Neural progenitor cell (in vitro differentiated cells): Measurements from ENCODE around the gene NPC1. TPM values are rescaled to one million over a fixed set of nuclear protein-coding genes. Genes with fewer than 3 reads are reported as not detected.
"Not testable (repeated sequence)": the region's sequence is repeated elsewhere in the genome, so short reads cannot be mapped to it uniquely, and the experiment has no call there.

ENCODE experiments used
- DNase-seq: peaks from one replicate; pipeline ENCODE4 v3.0.0-alpha.2; 2016; ENCODE audit warnings: low spot score
- H2AFZ ChIP-seq: fragments of 200-600 bp; sonication (generic); replicated peaks from 2 replicates; pipeline ENCODE4 v1.6.1; 2016; ENCODE audit warnings: antibody characterized with exemption
- H3F3A ChIP-seq: fragments of 200-600 bp; sonication (generic); 2 replicates; pipeline ENCODE4 v1.6.1; 2016; ENCODE audit warnings: antibody characterized with exemption, low read depth
- H3K27ac ChIP-seq: fragments of 200-600 bp; sonication (generic); 2 replicates; pipeline ENCODE4 v1.5.1; 2016; ENCODE audit warnings: mild to moderate bottlenecking
- H3K27me3 ChIP-seq: fragments of 200-600 bp; sonication (generic); 2 replicates; pipeline ENCODE4 v1.6.1; 2016; ENCODE audit warnings: mild to moderate bottlenecking, moderate library complexity
- H3K36me3 ChIP-seq: fragments of 200-600 bp; sonication (generic); 2 replicates; pipeline ENCODE4 v1.5.1; 2016
- H3K4me1 ChIP-seq: fragments of 200-600 bp; sonication (generic); 2 replicates; pipeline ENCODE4 v1.6.1; 2016; ENCODE audit warnings: mixed run types
- H3K4me2 ChIP-seq: fragments of 200-600 bp; sonication (generic); 2 replicates; pipeline ENCODE4 v1.6.1; 2016
- H3K4me3 ChIP-seq: fragments of 200-600 bp; sonication (generic); 2 replicates; pipeline ENCODE4 v1.5.1; 2016
- H3K79me2 ChIP-seq: fragments of 200-600 bp; sonication (generic); 2 replicates; pipeline ENCODE4 v1.6.1; 2016; ENCODE audit warnings: low read depth
- H3K9ac ChIP-seq: fragments of 200-600 bp; sonication (generic); 2 replicates; pipeline ENCODE4 v1.6.1; 2016
- H3K9me3 ChIP-seq: fragments of 200-600 bp; sonication (generic); 2 replicates; pipeline ENCODE4 v1.5.1; 2016; ENCODE audit warnings: low read depth
- H4K20me1 ChIP-seq: fragments of 200-600 bp; sonication (generic); 2 replicates; pipeline ENCODE4 v1.6.1; 2016; ENCODE audit warnings: low read depth
- H3K27ac Mint-ChIP-seq: 3 replicates; pipeline ENCODE4 v1.8.0; 2021; ENCODE audit warnings: mixed read lengths
- H3K27me3 Mint-ChIP-seq: 2 replicates; pipeline ENCODE4 v1.8.0; 2022; ENCODE audit warnings: low read depth, mild to moderate bottlenecking, inconsistent platforms, moderate library complexity, mixed read lengths; ENCODE audit not compliant: insufficient read depth
- H3K36me3 Mint-ChIP-seq: 3 replicates; pipeline ENCODE4 v1.8.0; 2021; ENCODE audit warnings: mixed read lengths
- H3K4me1 Mint-ChIP-seq: 3 replicates; pipeline ENCODE4 v1.8.0; 2021; ENCODE audit warnings: mixed read lengths
- H3K4me3 Mint-ChIP-seq: 3 replicates; pipeline ENCODE4 v1.8.0; 2021; ENCODE audit warnings: mild to moderate bottlenecking, moderate library complexity, mixed read lengths
- H3K9me3 Mint-ChIP-seq: 3 replicates; pipeline ENCODE4 v1.8.0; 2020; ENCODE audit warnings: mixed read lengths
- EZH2 ChIP-seq: fragments of 200-600 bp; sonication (generic); IDR thresholded peaks from 2 replicates; pipeline ENCODE4 v1.6.1; 2017; ENCODE audit warnings: antibody characterized with exemption, mild to moderate bottlenecking, moderate library complexity
- EZH2phosphoT487 ChIP-seq: fragments of 200-600 bp; sonication (generic); IDR thresholded peaks from 2 replicates; pipeline ENCODE4 v1.6.1; 2017; ENCODE audit warnings: antibody characterized with exemption
- total RNA-seq: library from RNA; depleted of rRNA; stranded (reverse); fragments of >200 nt; gene quantifications from 2 replicates; pipeline ENCODE4 v1.2.3, GENCODE V29; 2015; ENCODE audit warnings: low replicate concordance
- TF ChIP-seq, protein P1 (sequence below): fragments of 200-600 bp; sonication (generic); IDR thresholded peaks from 2 replicates; pipeline ENCODE4 v1.5.1; 2017; ENCODE audit warnings: antibody characterized with exemption, mild to moderate bottlenecking

Gene NPC1
- total RNA-seq, 1 donor from 2014 or later: 20.9 TPM

DNA sequence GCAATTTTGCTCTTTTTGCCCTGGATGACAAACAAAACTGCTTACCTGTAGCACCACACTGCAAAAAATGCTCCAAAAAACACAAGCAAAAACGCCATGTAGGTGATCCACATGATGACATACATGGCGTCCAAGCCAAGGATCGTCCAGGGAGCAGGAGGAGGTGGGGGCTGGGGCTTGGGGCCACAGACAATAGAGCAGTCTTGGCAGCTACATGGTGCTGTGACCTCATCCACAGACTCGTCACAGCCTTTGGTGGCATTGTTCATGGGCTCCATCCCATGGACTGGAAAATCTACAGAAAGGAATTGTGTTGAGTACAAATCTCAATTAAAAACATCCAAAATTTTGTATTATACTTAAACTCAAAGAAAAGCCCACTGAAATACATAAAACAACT lies 26.1 kb downstream of the NPC1 start:
- Mint-ChIP-seq H3K4me1 (no peaks in the 10 kb centered on the region), H3K4me3 (no peak overlapping the region), H3K27me3 (peaks cover 2% of the 10 kb centered on the region), H3K36me3 (peaks cover 33% of the 10 kb centered on the region), H3K9me3 (no peaks in the 10 kb centered on the region), H3K27ac (no peak overlapping the region)
- Histone ChIP-seq H4K20me1 (no peaks in the 10 kb centered on the region), H3K9ac (no peak overlapping the region), H3K9me3 (no peaks in the 10 kb centered on the region), H3K4me2 (no peak overlapping the region), H3K4me3 (no peak overlapping the region), H3K79me2 (no peaks in the 10 kb centered on the region), H3F3A (no peaks in the 10 kb centered on the region), H3K36me3 (no peaks in the 10 kb centered on the region), H2AFZ (no peak overlapping the region), H3K27me3 (no peaks in the 10 kb centered on the region), H3K27ac (no peak overlapping the region), H3K4me1 (no peaks in the 10 kb centered on the region)
- DNase-seq: no peak
- TF ChIP-seq EZH2phosphoT487: no peak
- no peak for TF ChIP-seq EZH2
- TF ChIP-seq, protein P1, sequence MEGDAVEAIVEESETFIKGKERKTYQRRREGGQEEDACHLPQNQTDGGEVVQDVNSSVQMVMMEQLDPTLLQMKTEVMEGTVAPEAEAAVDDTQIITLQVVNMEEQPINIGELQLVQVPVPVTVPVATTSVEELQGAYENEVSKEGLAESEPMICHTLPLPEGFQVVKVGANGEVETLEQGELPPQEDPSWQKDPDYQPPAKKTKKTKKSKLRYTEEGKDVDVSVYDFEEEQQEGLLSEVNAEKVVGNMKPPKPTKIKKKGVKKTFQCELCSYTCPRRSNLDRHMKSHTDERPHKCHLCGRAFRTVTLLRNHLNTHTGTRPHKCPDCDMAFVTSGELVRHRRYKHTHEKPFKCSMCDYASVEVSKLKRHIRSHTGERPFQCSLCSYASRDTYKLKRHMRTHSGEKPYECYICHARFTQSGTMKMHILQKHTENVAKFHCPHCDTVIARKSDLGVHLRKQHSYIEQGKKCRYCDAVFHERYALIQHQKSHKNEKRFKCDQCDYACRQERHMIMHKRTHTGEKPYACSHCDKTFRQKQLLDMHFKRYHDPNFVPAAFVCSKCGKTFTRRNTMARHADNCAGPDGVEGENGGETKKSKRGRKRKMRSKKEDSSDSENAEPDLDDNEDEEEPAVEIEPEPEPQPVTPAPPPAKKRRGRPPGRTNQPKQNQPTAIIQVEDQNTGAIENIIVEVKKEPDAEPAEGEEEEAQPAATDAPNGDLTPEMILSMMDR: no peak

GRCh38 chr18:23557511-23557910 lies 28.8 kb downstream of the NPC1 start:
- not testable (repeated sequence) for H3K9ac ChIP-seq, H3F3A ChIP-seq, H3K4me3 ChIP-seq, H3K27me3 ChIP-seq, H3K27ac Mint-ChIP-seq, H4K20me1 ChIP-seq, DNase-seq, H3K9me3 ChIP-seq, H3K79me2 ChIP-seq, H3K9me3 Mint-ChIP-seq, H3K27ac ChIP-seq, H3K4me1 Mint-ChIP-seq, H3K4me2 ChIP-seq, H3K4me1 ChIP-seq, H3K36me3 ChIP-seq, H2AFZ ChIP-seq, H3K27me3 Mint-ChIP-seq, H3K4me3 Mint-ChIP-seq
- peaks cover 43% of the 10 kb centered on the region for H3K36me3 Mint-ChIP-seq

GRCh38 chr18:23556145-23556780 lies 30.0 kb downstream of the NPC1 start:
- TF ChIP-seq EZH2phosphoT487 (no peak), EZH2 (no peak)
- TF ChIP-seq, protein P1: no peak
- Mint-ChIP-seq H3K27me3 (no peaks in the 10 kb centered on the region), H3K9me3 (no peaks in the 10 kb centered on the region), H3K36me3 (peaks cover 41% of the 10 kb centered on the region), H3K4me1 (no peaks in the 10 kb centered on the region), H3K27ac (no peak overlapping the region), H3K4me3 (no peak overlapping the region)
- Histone ChIP-seq H3K79me2 (no peaks in the 10 kb centered on the region), H3K36me3 (no peaks in the 10 kb centered on the region), H3K4me3 (no peak overlapping the region), H3F3A (no peaks in the 10 kb centered on the region), H3K9ac (no peak overlapping the region), H2AFZ (no peak overlapping the region), H3K4me1 (no peaks in the 10 kb centered on the region), H3K4me2 (no peak overlapping the region), H4K20me1 (no peaks in the 10 kb centered on the region), H3K27ac (no peak overlapping the region), H3K9me3 (no peaks in the 10 kb centered on the region), H3K27me3 (no peaks in the 10 kb centered on the region)
- DNase-seq: no peak

DNA sequence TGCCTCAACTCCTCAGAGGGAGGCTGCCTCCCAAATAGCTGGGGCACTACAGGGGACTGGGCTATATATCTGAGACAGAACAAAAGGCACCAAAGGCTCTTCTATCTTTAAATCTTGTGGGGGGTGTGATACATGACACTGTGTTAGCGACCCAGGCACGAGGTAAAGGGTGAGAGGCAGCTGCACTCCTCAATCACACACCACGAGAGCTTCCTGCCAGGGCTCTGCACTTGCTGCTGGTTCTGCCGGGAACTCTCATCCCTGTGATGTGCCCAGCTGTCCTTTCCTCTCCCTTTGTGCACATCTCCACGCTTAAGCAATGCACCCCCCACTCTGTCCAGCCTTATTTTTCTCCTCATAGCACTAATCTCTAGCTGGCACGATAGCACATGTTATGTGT lies 32.4 kb downstream of the NPC1 start:
- no peak overlapping the region for H3K4me3 Mint-ChIP-seq
- H3K4me3 ChIP-seq: no peak overlapping the region
- no peak overlapping the region for H3K9ac ChIP-seq
- H2AFZ ChIP-seq: no peak overlapping the region
- H3K4me1 Mint-ChIP-seq: no peaks in the 10 kb centered on the region
- H3K4me2 ChIP-seq: no peak overlapping the region
- H3K79me2 ChIP-seq: no peaks in the 10 kb centered on the region
- no peak overlapping the region for H3K27ac Mint-ChIP-seq
- H3K36me3 Mint-ChIP-seq: peaks cover 29% of the 10 kb centered on the region
- H3K27me3 Mint-ChIP-seq: no peaks in the 10 kb centered on the region
- H3F3A ChIP-seq: no peaks in the 10 kb centered on the region
- no peaks in the 10 kb centered on the region for H3K9me3 ChIP-seq
- no peak for TF ChIP-seq EZH2
- TF ChIP-seq, protein P1: no peak
- TF ChIP-seq EZH2phosphoT487: no peak
- H3K27ac ChIP-seq: no peak overlapping the region
- no peaks in the 10 kb centered on the region for H3K9me3 Mint-ChIP-seq
- H3K4me1 ChIP-seq: no peaks in the 10 kb centered on the region
- H3K36me3 ChIP-seq: no peaks in the 10 kb centered on the region
- DNase-seq: no peak
- H3K27me3 ChIP-seq: no peaks in the 10 kb centered on the region
- no peaks in the 10 kb centered on the region for H4K20me1 ChIP-seq
